Measurements from ENCODE around the gene CYP4F2.

DNA sequence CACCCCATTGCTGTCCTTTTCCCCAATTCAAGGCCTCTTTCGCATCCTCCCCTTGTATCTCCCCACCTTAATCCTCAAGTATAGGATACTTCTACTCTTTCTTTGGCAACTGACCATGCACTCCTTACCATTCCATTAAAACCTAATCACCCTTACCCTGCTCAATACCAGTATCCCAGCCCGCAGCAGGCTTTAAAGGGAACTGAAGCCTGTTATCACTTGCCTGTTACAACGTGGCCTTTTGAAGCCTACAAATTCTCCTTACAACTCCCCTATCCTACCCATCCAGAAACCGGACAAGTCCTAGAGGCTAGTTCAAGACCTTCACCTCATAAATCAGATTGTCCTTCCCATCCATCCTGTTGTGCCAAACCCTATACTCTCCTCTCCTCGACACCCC, 66.2 kb downstream of the CYP4F2 start:
- TF ChIP-seq POLR2A (IDR thresholded peaks at IDR 0.05): no peak
- TF ChIP-seq, protein P1, sequence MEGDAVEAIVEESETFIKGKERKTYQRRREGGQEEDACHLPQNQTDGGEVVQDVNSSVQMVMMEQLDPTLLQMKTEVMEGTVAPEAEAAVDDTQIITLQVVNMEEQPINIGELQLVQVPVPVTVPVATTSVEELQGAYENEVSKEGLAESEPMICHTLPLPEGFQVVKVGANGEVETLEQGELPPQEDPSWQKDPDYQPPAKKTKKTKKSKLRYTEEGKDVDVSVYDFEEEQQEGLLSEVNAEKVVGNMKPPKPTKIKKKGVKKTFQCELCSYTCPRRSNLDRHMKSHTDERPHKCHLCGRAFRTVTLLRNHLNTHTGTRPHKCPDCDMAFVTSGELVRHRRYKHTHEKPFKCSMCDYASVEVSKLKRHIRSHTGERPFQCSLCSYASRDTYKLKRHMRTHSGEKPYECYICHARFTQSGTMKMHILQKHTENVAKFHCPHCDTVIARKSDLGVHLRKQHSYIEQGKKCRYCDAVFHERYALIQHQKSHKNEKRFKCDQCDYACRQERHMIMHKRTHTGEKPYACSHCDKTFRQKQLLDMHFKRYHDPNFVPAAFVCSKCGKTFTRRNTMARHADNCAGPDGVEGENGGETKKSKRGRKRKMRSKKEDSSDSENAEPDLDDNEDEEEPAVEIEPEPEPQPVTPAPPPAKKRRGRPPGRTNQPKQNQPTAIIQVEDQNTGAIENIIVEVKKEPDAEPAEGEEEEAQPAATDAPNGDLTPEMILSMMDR (IDR thresholded peaks at IDR 0.05 in 4 of 5, conservative IDR thresholded peaks at IDR 0.05 in 1 of 5): no peak
